AG08395 (cell line): Measurements from ENCODE around the gene PELI2.
A peak's percentile ranks its signal among the peaks of the same experiment; 100 is the strongest.

ENCODE experiments used
- DNase-seq: peaks from one replicate; pipeline ENCODE4 v3.0.0; 2012; ENCODE audit warnings: mixed read lengths, low spot score

Gene PELI2

GRCh38 chr14:56299306-56299984, 181.2 kb downstream of the PELI2 start:
- DNase-seq = no peak

GRCh38 chr14:56300495-56300894, 182.3 kb downstream of the PELI2 start:
- DNase-seq = no peak

GRCh38 chr14:56304456-56304855, 186.2 kb downstream of the PELI2 start:
- no peak for DNase-seq

- no peak for DNase-seq
These were observed 191.0 kb downstream of the PELI2 start for GRCh38 chr14:56309198-56309597.

- no peak for DNase-seq
These were observed 192.4 kb downstream of the PELI2 start for GRCh38 chr14:56310643-56311042.

GRCh38 chr14:56313789-56314188, 195.6 kb downstream of the PELI2 start:
- DNase-seq = no peak

GRCh38 chr14:56318393-56319115, 200.3 kb downstream of the PELI2 start:
- no peak for DNase-seq

- DNase-seq = no peak
These were observed 203.7 kb downstream of the PELI2 start for GRCh38 chr14:56321861-56322260.

- DNase-seq = no peak
These were observed 204.3 kb downstream of the PELI2 start for GRCh38 chr14:56322531-56322930.

GRCh38 chr14:56324454-56324853, 206.2 kb downstream of the PELI2 start:
- DNase-seq = peak; percentile 9

- DNase-seq = peak; percentile 46
These were observed 206.9 kb downstream of the PELI2 start for GRCh38 chr14:56324856-56325699.

- DNase-seq = no peak
These were observed 209.8 kb downstream of the PELI2 start for GRCh38 chr14:56328021-56328420.

GRCh38 chr14:56331592-56332216, 213.5 kb downstream of the PELI2 start:
- no peak for DNase-seq

GRCh38 chr14:56333359-56334292, 215.4 kb downstream of the PELI2 start:
- peak; percentile 75 for DNase-seq

GRCh38 chr14:56334458-56334857, 216.2 kb downstream of the PELI2 start:
- DNase-seq = no peak

- DNase-seq = no peak
These were observed 220.5 kb downstream of the PELI2 start for GRCh38 chr14:56338674-56339073.

- peak; percentile 91 for DNase-seq
These were observed 221.9 kb downstream of the PELI2 start for GRCh38 chr14:56339855-56340701.

GRCh38 chr14:56340932-56341331, 222.7 kb downstream of the PELI2 start:
- no peak for DNase-seq

GRCh38 chr14:56341766-56342493, 223.7 kb downstream of the PELI2 start:
- DNase-seq = no peak
